GM23248 (cell line): ENCODE measurements around the gene ENTPD8.

Experiments used
- EZH2 ChIP-seq: fragments of 200-600 bp; sonication (generic); IDR thresholded peaks from 2 replicates; pipeline ENCODE4 v1.6.1; 2018; ENCODE audit warnings: antibody characterized with exemption, mild to moderate bottlenecking; ENCODE audit not compliant: insufficient read depth, poor library complexity, severe bottlenecking
- EZH2phosphoT487 ChIP-seq: fragments of 200-600 bp; sonication (generic); IDR thresholded peaks from 2 replicates; pipeline ENCODE4 v1.6.1; 2018; ENCODE audit warnings: antibody characterized with exemption, moderate library complexity, mild to moderate bottlenecking, low read depth; ENCODE audit not compliant: insufficient read depth

DNA sequence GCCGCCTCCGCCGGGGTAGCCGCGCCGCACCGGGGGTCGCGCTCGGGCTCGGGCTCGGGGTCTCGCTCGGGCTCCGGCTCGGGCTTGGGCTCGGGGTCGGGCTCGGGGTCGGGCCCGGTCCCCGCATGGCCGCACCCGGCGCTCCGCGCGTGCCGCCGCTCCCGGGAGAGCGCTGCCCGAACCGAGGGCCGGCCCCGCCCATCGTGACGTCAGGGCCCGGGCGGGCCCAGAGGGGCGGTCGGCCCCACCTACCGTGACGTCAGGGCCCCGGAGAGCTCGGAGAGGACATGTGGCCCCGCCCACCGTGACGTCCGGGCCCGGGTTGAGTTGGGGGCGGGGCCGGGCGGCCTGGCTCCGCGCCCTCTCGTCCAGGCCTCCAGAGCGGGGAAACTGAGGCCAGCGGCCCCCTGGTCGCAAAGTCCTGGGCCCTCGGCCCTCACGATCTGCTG, 18.0 kb upstream of the ENTPD8 start, which contains the start of gene NSMF:
- TF ChIP-seq EZH2 (no peak), EZH2phosphoT487 (no peak)
